KBM-7 (cell line): Measurements from ENCODE around the gene CNIH1.
A peak's percentile ranks its signal among the peaks of the same experiment; 100 is the strongest.
"Not testable (repeated sequence)": the region's sequence is repeated elsewhere in the genome, so short reads cannot be mapped to it uniquely, and the experiment has no call there.

ENCODE experiments used
- DNase-seq: peaks from one replicate; pipeline ENCODE4 v3.0.0-alpha.2; 2015
- in situ Hi-C: fragments of 300-500 bp; cut with MboI; formaldehyde crosslinking; loops from 2 replicates; pipeline ENCODE4 v1.14.3; 2020; ENCODE audit warnings: low sequenced_read_pairs, low pct_unique_long_range_greater_than_20kb, mixed read lengths

The CNIH1 gene

GRCh38 chr14:54395284-54395683 lies 45.9 kb downstream of the CNIH1 start:
- in situ Hi-C loops, result no loop called here
- no peak for DNase-seq

GRCh38 chr14:54394596-54394995 lies 46.6 kb downstream of the CNIH1 start:
- in situ Hi-C loops, result no loop called here
- no peak for DNase-seq

- in situ Hi-C loops, DNase-seq: not testable (repeated sequence)
Measured at GRCh38 chr14:54392986-54393884, 47.9 kb downstream of the CNIH1 start.

- in situ Hi-C loops, result no loop called here
- no peak for DNase-seq
Measured at GRCh38 chr14:54392131-54392859, 48.9 kb downstream of the CNIH1 start.

GRCh38 chr14:54387328-54387727 lies 53.8 kb downstream of the CNIH1 start:
- in situ Hi-C loops, result no loop called here
- no peak for DNase-seq

- no peak for DNase-seq
- in situ Hi-C loops, result no loop called here
Measured at GRCh38 chr14:54385556-54385955, 55.6 kb downstream of the CNIH1 start.

- DNase-seq, result no peak
- in situ Hi-C loops, result no loop called here
Measured at GRCh38 chr14:54383835-54384234, 57.3 kb downstream of the CNIH1 start.

- DNase-seq, result no peak
- in situ Hi-C loops, result no loop called here
Measured at GRCh38 chr14:54381821-54382220, 59.4 kb downstream of the CNIH1 start.

GRCh38 chr14:54380558-54380957 lies 60.6 kb downstream of the CNIH1 start:
- peak; percentile 9 for DNase-seq
- in situ Hi-C loops, result not testable (repeated sequence)

- in situ Hi-C loops, result not testable (repeated sequence)
Measured at GRCh38 chr14:54378893-54379292, 62.3 kb downstream of the CNIH1 start.

GRCh38 chr14:54377501-54377900 lies 63.7 kb downstream of the CNIH1 start:
- in situ Hi-C loops, result no loop called here
- no peak for DNase-seq

More at GRCh38 chr14:54378893-54379292, 62.3 kb downstream of the CNIH1 start:
- not testable (repeated sequence) for DNase-seq

- in situ Hi-C loops, result no loop called here
Measured at GRCh38 chr14:54374117-54374884, 66.9 kb downstream of the CNIH1 start.

More at GRCh38 chr14:54374117-54374884, 66.9 kb downstream of the CNIH1 start:
- no peak for DNase-seq
